ENCODE results near the gene GCSAM. TPM values are rescaled to one million over a fixed set of nuclear protein-coding genes. Genes with fewer than 3 reads are reported as not detected.

Gene GCSAM
- total RNA-seq, 1 experiment from 2014 or later: not detected

DNA sequence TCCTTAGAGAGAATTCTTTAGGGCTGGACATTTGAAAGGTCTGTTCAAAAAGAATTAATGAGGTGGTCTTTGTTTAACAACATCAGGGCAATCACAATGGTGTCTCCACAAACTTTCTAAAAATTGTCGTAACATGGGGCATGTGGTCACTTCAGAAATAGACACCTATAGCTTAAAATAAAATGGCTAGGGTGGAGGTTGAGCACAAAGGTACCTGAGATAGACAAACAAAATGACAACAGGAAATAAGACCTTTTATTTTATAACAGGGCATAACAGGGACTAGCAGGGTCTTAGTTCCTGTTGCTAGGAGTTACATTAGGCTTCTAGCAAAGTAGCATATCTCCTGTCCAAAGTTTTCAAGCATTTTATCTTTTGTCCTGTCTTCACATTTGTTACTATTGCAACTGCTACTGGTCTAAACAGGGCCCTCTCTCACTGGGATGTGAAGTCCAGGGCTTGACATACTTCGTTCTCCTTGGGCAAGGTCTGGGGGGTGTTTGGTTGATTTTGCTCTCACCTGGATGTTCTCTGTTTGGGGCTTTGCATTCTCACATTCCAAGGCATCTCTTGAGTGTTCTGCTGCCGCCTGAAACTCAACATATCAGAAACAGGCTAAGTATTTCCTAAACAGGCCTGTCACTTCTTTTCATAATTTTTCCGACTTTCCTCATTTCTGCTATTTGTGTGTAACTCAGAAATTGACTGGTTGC lies 3.0 kb downstream of the GCSAM start:
- DNase-seq (ENCODE audit: low spot score): no peak

DNA sequence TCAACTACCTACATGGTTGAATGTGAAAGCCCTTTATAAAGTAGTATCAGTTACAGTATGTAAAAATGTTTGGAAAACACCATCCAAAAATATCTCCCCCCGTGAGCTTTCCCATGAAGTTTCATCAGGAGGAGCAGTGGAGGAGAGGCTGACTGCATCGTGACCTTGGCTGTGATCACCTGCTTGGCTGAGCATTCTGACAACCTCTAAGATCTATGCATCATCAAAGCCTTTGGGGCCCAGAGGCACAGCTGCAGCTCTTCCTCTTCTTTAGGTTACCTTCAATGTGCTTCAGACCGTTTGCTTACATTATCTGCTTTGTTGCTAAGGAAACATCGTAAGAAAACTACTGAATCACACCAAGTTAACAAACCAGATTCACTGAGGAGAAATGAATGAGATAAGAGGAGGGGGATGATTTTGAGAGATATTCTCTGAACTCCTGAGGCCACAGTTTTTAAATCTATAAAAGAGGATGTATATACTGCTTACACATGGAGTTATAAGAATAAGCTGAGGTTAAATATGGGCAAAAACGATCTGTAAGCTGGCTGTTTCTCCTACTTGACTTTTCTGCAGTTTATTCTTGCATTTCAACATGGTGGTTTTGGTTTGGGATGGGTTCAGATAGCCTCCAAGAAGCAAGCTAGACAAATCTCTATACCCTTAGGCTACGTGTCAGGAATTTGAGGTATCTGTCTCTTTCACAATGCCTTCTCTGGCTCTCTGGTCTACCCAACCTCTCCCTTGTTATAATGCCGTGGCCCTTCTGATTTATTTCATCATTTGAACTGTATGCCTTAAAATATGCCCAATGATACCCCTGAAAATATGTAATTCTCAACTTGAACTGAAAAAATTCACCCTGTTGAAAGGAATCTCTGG lies 4.0 kb downstream of the GCSAM start:
- no peak for DNase-seq (ENCODE audit: low spot score)

- no peak for DNase-seq (ENCODE audit: low spot score)
Observed at GRCh38 chr3:112127522-112128494, 5.2 kb downstream of the GCSAM start.

DNA sequence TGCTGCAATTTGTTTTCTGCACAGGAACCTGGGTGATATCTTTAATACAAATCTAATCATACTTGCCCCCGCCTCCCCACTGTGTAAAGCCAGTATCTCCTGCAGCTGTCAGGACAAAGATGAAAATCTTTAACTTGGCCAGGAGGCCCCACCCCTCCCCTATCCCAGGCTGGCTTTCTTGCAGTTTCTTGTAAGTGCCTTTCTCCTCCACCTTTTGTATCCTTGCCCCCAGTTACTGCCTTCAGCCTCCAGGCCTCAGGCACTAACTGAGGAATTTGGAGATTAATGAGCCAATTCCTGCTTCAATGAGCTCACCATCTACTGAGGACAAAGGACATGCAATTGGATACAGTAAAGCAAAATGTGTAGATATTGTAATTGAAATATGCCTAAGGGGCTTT lies 6.5 kb downstream of the GCSAM start:
- DNase-seq (ENCODE audit: low spot score): no peak

- no peak for DNase-seq (ENCODE audit: low spot score)
Observed at GRCh38 chr3:112124907-112125607, 8.0 kb downstream of the GCSAM start.

- no peak for DNase-seq (ENCODE audit: low spot score)
Observed at GRCh38 chr3:112123548-112123947, 9.5 kb downstream of the GCSAM start.

DNA sequence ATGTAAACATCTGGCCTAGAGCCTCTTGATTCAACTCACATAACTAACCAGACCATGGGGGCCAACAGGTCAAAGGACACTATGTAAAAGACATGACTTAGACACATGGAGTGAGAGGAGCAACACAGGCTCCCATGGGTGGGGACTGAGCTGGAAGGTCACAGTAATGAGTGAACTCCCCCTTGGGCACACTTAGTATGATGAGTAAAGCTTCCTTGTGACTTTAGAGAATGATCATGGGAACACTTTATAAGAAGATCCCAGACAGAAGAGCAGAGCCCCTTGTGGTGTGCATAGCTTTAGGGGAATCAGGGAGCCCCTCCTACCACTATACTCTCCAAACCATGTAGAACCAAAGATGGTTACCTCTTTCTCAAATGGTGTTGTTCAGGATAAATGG lies 10.2 kb downstream of the GCSAM start:
- no peak for DNase-seq (ENCODE audit: low spot score)

GRCh38 chr3:112121577-112122547 lies 11.2 kb downstream of the GCSAM start:
- DNase-seq (ENCODE audit: low spot score): no peak

DNA sequence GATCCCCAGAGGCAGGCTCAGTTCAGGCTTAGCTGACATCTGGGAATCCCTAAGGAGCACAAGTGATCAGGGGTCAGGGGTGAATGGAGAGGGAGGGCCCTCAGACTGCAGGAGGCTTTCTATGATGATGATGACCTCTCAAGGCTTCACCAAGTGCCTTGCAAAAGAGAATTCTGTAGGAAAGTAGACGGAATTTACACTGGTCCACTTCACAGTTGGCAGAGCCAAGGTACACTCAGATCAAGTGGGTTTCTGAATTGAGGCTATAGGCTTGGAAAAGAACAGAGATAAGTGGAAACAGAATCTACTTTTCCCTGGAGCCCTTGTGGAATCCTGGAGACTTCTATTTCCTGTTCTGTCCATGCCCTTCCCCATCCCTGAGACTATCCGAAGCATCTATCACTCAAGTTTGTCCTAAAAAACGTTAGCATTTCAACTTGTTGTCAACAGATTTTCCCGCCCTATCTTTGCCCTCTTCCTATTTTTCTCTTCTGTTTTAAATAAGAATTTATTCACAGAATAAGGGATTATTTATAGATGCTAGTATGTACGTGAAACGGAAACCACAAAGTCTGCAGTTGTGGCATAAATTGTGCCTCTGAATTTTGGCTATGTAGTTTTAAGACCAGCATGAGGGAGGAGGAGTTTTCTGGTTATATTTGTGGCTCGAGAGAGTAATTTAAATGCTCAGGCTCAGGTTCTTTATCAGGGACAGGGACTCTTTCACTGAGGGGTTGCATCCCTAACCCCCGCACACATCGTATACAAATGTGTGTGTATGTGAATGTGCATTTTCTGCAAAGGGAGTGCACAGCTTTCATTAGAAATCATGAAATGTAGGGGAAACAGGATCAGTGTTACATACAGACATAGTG lies 12.8 kb downstream of the GCSAM start:
- no peak for DNase-seq (ENCODE audit: low spot score)

GRCh38 chr3:112117841-112118571 lies 15.0 kb downstream of the GCSAM start:
- DNase-seq (ENCODE audit: low spot score): no peak

DNA sequence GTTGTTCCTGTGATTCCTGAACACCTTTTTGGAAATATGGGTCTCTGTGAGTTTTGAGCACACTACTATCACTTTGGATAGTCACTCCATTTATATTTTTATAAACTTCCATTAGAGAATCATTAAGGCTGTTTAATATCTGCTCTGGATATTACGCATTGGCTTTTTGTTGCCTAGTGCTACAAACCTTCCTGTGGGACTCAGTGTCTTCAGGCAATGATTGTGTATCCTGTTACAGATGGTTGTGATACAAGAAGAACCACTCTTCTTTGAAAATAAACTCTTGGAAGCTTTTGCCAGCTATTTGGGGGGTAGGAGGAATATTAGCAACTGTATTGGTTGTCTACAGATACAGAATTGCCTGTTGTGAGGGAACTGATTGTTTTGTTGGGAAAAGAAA lies 15.6 kb downstream of the GCSAM start:
- no peak for DNase-seq (ENCODE audit: low spot score)

GRCh38 chr3:112116748-112117186 lies 16.3 kb downstream of the GCSAM start:
- no peak for DNase-seq (ENCODE audit: low spot score)

- no peak for DNase-seq (ENCODE audit: low spot score)
Observed at GRCh38 chr3:112115806-112116383, 17.2 kb downstream of the GCSAM start.

- no peak for DNase-seq (ENCODE audit: low spot score)
Observed at GRCh38 chr3:112115161-112115739, 17.8 kb downstream of the GCSAM start.

DNA sequence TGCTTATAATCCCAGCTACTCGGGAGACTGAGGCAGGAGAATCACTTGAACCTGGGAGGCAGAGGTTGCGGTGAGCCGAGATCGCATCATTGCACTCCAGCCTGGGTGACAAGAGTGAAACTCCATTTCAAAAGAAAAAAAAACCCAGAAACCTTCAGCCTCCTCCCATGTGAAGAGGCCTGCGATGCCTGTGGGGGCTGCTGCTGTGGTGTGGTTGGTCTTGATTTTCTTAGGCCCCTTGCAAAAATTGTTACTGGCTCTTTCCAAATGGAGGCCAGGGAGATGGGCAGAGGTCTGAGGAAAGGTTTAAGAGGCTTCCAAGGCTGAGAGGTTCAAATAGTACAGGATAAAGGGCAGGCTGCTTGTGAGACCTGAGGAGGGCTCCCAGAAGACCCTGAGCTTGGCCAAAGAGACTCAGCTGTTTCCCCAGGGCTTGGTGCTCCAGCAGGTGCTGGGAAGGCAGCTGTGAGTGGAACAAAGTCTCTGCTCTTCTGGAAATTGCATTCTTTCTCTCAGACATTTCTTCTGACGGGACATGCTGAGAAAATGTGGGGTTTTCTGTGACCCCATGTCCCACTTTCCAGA lies 18.4 kb downstream of the GCSAM start:
- DNase-seq (ENCODE audit: low spot score): no peak

DNA sequence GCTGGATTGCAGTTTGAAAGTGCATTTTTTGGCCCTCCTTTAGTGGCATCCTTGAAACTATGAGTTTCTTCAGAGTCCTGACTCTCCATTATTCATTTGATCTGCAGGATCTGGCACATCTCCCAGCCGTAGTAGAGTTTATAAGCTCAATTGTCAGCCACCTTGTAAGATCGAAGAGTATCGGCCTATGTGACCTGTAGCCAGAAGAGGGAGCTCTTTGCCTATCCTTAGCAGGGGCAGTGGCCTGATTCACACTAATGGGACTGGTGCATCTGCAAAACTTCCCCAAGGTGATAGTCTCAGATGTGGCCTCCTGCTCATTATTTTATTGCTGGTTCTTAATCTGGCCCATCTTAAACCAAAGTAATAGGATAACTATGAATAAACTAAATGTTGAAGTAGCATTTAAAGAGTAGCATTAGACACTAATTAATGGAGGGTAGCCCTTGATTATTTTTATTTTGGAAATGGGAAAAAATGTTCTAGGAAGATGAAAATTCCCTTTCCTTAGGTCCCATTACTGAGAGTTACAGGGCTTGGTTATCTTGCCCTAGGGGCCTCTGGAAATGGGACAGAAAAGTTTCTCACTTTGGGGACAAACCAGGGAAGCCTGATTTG lies 21.2 kb downstream of the GCSAM start:
- peak; percentile 49 for DNase-seq (ENCODE audit: low spot score)

DNA sequence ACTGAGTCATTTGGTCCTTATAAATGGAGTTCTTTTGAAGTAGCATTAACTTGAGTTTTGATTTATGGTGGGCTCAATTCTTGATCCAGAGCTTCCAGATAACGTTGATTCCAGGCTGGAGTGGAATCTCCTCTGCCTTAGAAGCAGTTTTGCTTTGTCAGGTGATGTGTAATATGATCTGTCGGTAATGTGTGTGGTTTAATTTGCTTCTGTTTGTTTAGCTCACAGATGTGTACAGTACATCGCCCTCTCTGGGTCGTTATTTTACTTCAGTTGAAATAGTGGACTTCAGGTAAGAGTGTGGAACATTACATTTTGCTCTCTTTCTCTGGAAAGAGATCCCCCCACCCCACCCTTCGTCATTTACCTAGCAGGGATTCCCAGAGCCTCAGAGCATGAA lies 23.7 kb downstream of the GCSAM start:
- DNase-seq (ENCODE audit: low spot score): peak; percentile 25

All from H4 (cell line).